ENCODE measurements around the gene OPN1LW.

DNA sequence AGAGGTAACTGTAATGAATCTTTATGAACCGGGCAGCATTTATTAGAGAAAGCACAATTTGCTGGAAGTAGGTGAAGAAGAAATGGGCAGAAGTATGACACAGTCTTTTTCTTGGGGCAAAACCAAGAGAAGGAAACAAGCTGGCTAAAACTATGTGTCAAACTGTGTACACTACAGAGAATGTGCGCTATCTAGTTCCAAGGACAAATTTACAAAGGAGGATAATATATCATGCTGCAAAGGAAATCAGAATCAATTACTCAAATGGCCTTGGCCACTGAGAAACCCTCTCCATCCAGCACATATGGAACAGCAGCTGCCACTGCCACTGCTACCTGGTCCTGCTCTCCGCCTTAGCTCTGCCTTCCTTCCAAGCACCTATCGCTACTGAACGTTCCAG is 29.4 kb upstream of the OPN1LW start:
- TF ChIP-seq CTCF (IDR thresholded peaks at IDR 0.05; ENCODE audit: borderline replicate concordance, extremely low read depth, low read length, poor library complexity, severe bottlenecking) (no peak), EZH2 (IDR thresholded peaks at IDR 0.05; ENCODE audit: borderline replicate concordance, low read depth, low read length, severe bottlenecking) (no peak)

Measured in DND-41 (cell line).